GM21515 (cell line): ENCODE data around the gene PCDHA7.
"Not testable (repeated sequence)": the region's sequence is repeated elsewhere in the genome, so short reads cannot be mapped to it uniquely, and the experiment has no call there.

ENCODE experiments used
- ATAC-seq: cut with Tn5 transposase; IDR thresholded peaks from one replicate; pipeline ENCODE4 v1.9.1; 2021; ENCODE audit not compliant: unreplicated experiment

PCDHA7 gene

GRCh38 chr5:140857177-140857986 is 23.3 kb downstream of the PCDHA7 start:
- ATAC-seq: no peak

- ATAC-seq: no peak
These were observed 23.8 kb downstream of the PCDHA7 start for GRCh38 chr5:140857987-140858240.

- ATAC-seq: no peak
These were observed 28.6 kb downstream of the PCDHA7 start for GRCh38 chr5:140862441-140863295.

- no peak for ATAC-seq
These were observed 34.9 kb downstream of the PCDHA7 start, which contains the start of gene PCDHA11 for GRCh38 chr5:140868721-140869554. TSS of gene PCDHA11 (plus strand) at chr5:140868957. CDS start at chr5:140869104, 147 bp downstream.

GRCh38 chr5:140869555-140869886 is 35.5 kb downstream of the PCDHA7 start:
- no peak for ATAC-seq

DNA sequence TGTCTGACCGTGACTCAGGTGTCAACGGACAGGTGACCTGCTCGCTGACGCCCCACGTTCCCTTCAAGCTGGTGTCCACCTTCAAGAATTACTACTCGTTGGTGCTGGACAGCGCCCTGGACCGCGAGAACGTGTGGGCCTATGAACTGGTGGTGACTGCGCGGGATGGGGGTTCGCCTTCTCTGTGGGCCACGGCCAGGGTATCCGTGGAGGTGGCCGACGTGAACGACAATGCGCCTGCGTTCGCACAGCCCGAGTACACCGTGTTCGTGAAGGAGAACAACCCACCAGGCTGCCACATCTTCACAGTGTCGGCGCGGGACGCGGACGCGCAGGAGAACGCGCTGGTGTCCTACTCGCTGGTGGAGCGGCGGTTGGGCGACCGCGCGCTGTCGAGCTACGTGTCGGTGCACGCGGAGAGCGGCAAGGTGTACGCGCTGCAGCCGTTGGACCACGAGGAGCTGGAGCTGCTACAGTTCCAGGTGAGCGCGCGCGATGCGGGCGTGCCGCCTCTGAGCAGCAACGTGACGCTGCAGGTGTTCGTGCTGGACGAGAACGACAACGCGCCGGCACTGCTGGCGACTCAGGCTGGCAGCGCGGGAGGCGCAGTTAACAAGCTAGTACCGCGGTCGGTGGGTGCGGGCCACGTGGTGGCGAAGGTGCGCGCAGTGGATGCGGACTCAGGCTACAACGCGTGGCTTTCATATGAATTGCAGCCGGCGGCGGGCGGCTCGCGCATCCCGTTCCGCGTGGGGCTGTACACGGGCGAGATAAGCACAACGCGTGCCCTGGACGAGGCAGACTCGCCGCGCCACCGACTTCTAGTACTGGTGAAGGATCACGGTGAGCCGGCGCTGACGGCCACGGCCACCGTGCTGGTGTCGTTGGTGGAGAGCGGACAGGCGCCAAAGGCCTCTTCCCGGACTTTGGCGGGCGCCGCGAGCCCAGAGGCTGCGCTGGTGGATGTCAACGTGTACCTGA is 36.4 kb downstream of the PCDHA7 start:
- ATAC-seq: no peak

- no peak for ATAC-seq
These were observed 41.3 kb downstream of the PCDHA7 start, which contains the start of gene PCDHA12 for GRCh38 chr5:140875085-140876065. TSS of gene PCDHA12 (plus strand) at chr5:140875308. CDS start at chr5:140875473, 165 bp downstream.

DNA sequence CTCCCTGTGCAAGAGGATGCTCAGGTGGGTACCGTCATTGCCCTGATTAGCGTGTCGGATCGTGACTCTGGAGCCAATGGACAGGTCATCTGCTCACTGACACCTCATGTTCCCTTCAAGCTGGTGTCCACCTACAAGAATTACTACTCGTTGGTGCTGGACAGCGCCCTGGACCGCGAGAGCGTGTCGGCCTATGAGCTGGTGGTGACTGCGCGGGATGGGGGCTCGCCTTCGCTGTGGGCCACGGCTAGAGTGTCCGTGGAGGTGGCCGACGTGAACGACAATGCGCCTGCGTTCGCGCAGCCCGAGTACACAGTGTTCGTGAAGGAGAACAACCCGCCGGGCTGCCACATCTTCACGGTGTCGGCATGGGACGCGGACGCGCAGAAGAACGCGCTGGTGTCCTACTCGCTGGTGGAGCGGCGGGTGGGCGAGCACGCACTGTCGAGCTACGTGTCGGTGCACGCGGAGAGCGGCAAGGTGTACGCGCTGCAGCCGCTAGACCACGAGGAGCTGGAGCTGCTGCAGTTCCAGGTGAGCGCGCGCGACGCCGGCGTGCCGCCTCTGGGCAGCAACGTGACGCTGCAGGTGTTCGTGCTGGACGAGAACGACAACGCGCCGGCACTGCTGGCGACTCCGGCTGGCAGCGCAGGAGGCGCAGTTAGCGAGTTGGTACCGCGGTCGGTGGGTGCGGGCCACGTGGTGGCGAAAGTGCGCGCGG is 42.6 kb downstream of the PCDHA7 start:
- not testable (repeated sequence) for ATAC-seq

GRCh38 chr5:140877262-140877581 is 43.2 kb downstream of the PCDHA7 start:
- no peak for ATAC-seq

DNA sequence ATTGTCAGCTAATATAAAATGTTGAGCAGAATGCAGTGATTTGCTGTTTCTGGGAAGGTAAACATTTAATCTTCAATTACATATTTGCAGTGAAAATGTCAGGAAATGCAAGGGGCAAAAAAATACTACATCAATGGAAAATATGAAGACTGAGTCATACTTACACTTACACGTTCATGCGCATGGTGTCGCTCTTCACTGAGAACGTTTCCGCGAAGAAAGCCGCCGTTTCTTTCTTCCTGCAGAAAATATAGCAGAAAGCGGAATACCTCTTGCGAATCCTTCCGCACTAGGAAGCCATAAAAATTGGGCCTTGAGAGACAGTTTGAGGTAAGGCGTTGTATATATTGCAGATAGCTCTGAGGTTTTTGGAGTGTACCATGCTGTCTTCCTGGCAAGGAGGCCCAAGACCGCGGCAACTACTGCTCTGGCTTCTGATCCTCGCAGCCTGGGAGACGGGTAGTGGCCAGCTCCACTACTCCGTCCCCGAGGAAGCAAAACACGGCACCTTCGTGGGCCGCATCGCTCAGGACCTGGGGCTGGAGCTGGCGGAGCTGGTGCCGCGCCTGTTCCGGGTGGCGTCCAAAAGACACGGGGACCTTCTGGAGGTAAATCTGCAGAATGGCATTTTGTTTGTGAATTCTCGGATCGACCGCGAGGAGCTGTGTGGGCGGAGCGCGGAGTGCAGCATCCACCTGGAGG is 48.0 kb downstream of the PCDHA7 start, which contains the start of gene PCDHA13:
Gene PCDHA13, plus strand, starts transcription at position 236 of the 702 bp plus-strand sequence. Its CDS starts 145 bp downstream, at position 381.
- no peak for ATAC-seq

GRCh38 chr5:140882591-140882899 is 48.5 kb downstream of the PCDHA7 start:
- no peak for ATAC-seq

DNA sequence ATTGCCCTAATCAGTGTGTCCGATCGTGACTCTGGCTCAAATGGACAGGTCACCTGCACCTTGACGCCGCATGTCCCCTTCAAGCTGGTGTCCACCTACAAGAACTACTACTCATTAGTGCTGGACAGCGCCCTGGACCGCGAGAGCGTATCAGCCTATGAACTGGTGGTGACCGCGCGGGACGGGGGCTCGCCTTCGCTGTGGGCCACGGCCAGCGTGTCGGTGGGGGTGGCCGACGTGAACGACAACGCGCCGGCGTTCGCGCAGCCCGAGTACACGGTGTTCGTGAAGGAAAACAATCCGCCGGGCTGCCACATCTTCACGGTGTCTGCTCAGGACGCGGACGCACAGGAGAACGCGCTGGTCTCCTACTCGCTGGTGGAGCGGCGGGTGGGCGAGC is 49.3 kb downstream of the PCDHA7 start:
- no peak for ATAC-seq

- no peak for ATAC-seq
These were observed 50.0 kb downstream of the PCDHA7 start for GRCh38 chr5:140883927-140884697.
